PFSK-1 (cell line): ENCODE measurements around the gene STX18.

Experiments
- FOXP2 ChIP-seq: optimal IDR thresholded peaks from 2 replicates; pipeline ENCODE3; 2011; ENCODE audit warnings: borderline replicate concordance, control low read depth, inconsistent platforms; ENCODE audit not compliant: insufficient read depth; ENCODE audit errors: extremely low read length, extremely low read depth
- POLR2AphosphoS5 ChIP-seq: IDR thresholded peaks from 2 replicates; pipeline ENCODE4 v1.6.1; 2012; ENCODE audit warnings: low read depth, mild to moderate bottlenecking, control low read depth, low read length, moderate library complexity
- REST ChIP-seq, 2 experiments: IDR thresholded peaks; 2 replicates each; pipeline versions ENCODE4 v1.6.1 to v1.8.0; 2011 to 2012; ENCODE audit warnings: low read depth in 2 of 2, low read length in 2 of 2, control low read depth in 1 of 2, inconsistent platforms in 1 of 2, mild to moderate bottlenecking in 1 of 2, moderate library complexity in 1 of 2; ENCODE audit not compliant: insufficient read depth in 1 of 2
- SIN3A ChIP-seq: IDR thresholded peaks from 2 replicates; pipeline ENCODE4 v1.6.1; 2012; ENCODE audit warnings: mild to moderate bottlenecking, low read length, moderate library complexity, borderline replicate concordance; ENCODE audit not compliant: insufficient read depth
- TAF1 ChIP-seq: IDR thresholded peaks from 2 replicates; pipeline ENCODE4 v1.6.1; 2012; ENCODE audit warnings: low read length, control low read depth, borderline replicate concordance; ENCODE audit not compliant: insufficient read depth

STX18 gene

GRCh38 chr4:4558881-4559280 is 17.0 kb upstream of the STX18 start:
- TF ChIP-seq SIN3A (no peak), POLR2AphosphoS5 (no peak), FOXP2 (no peak), REST (IDR thresholded peaks at IDR 0.05; ENCODE audit: insufficient read depth in 1 of 2, low read depth in 2 of 2, low read length in 2 of 2) (no peak), TAF1 (no peak)

GRCh38 chr4:4555916-4556315 is 14.1 kb upstream of the STX18 start:
- TF ChIP-seq REST (IDR thresholded peaks at IDR 0.05; ENCODE audit: insufficient read depth in 1 of 2, low read depth in 2 of 2, low read length in 2 of 2) (no peak), POLR2AphosphoS5 (no peak), FOXP2 (no peak), TAF1 (no peak), SIN3A (no peak)

- no peak for TF ChIP-seq FOXP2
- TF ChIP-seq SIN3A, result 0 out of 2 replicates have a peak, but pooled peaks have one; percentile 23
Measured at GRCh38 chr4:4554234-4554633, 12.4 kb upstream of the STX18 start.

- TF ChIP-seq POLR2AphosphoS5, result no peak
- no peak for TF ChIP-seq TAF1
Measured at GRCh38 chr4:4549534-4549933, 7.7 kb upstream of the STX18 start.

GRCh38 chr4:4542774-4543485 is 1.1 kb upstream of the STX18 start:
- TF ChIP-seq TAF1, result no peak
- no peak for TF ChIP-seq REST (IDR thresholded peaks at IDR 0.05; ENCODE audit: insufficient read depth in 1 of 2, low read depth in 2 of 2, low read length in 2 of 2)
- TF ChIP-seq POLR2AphosphoS5, result no peak

- no peak for TF ChIP-seq REST (IDR thresholded peaks at IDR 0.05; ENCODE audit: insufficient read depth in 1 of 2, low read depth in 2 of 2, low read length in 2 of 2)
- no peak for TF ChIP-seq FOXP2
- TF ChIP-seq POLR2AphosphoS5, result no peak
- TF ChIP-seq SIN3A, result peak; percentile 38; the same call in 1 of the 2 replicates
- TF ChIP-seq TAF1, result no peak
Measured at GRCh38 chr4:4541040-4541631, 712 bp downstream of the STX18 start.
